HG03571 (cell line): Measurements from ENCODE around the gene SLC6A12.

Source experiments
- ATAC-seq: cut with Tn5 transposase; IDR thresholded peaks from one replicate; pipeline ENCODE4 v1.9.1; 2021; ENCODE audit not compliant: unreplicated experiment

Gene SLC6A12

DNA sequence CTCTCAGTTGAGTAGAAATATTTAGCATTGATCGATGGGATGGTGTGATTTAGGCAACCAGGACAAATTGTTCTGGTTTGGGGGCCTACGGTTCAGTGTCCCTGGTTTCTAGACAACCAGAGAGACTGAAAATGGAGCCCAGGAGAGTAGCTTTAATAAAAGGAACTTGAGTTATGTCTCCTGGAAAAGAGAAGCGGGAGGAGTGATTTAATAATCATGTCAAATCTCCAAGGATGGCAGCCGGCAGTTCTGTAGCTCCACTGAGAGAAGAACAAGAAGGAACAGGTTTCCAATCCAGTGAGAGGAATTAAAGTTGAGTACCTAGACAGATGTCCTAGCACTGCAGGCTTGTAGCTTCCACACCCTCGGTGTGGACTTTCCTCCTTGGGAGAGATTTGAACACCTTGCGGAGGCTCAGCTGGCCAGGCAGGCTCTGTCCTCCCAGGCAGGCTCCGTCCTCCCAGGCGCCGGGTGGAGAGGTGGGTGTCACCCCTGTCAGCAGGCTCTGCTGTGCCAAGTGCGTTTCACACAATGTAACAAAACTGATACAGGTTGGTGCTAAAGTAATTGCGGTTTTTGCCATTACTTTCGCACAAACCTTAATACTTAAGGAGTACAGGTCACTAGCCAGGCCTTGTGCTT lies 45.9 kb downstream of the SLC6A12 start:
- no peak for ATAC-seq

DNA sequence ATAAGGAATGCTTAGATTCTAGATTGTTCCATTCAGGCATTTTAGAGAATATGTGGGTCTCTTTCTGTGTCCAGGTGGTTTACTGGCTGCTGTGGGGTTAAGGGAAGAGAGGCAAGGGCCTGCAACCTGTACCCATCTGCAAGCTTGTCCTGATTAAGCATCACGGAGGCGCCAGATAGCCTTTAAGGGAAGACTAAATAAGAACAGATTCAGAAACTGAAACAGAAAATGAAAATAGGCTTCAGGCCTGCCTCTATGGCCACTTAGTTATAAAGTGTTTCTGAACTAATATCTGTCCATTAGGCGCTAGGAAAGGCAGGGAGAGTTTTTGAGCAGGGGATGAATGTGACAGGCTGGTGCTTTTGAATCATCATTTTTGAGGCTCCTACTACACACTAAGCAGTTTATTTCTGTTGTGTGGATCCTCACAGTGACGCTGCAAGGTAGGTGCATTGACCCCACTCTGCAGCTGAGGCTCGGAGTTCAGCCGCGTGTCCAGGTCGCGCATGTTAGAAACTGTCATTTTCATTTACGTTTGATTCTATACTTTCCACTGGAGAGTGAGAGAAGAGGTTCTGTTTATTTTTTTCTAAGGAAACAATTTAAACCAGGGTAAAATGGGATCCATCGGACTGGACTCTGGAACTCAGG lies 47.4 kb downstream of the SLC6A12 start:
- ATAC-seq = no peak

DNA sequence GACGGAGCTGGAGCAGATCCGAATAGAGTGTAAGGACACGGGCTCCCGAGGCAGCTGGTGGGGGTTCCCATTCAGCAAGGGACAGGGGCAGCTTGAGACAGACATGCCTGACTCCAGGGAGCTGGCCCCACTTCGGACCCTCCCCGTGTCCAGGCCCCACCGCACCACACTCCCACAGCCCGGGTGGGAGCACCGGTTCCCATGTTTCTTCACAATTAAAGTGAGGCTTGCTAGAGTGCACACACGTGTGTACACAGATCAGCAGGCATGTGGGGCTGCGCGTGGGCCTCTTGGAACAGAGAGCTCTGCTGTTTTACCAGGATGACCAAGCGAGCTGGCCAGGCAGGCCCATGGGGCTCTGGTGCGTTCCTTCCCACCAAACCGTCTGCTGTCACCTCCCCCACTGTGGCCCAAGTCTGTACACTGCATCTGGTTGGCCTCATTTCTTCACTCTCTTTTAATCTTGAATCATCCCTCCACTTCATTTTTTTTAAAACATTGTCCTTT lies 48.0 kb downstream of the SLC6A12 start:
- ATAC-seq = no peak

- ATAC-seq = no peak
Measured at GRCh38 chr12:164207-164606, 49.8 kb downstream of the SLC6A12 start.

DNA sequence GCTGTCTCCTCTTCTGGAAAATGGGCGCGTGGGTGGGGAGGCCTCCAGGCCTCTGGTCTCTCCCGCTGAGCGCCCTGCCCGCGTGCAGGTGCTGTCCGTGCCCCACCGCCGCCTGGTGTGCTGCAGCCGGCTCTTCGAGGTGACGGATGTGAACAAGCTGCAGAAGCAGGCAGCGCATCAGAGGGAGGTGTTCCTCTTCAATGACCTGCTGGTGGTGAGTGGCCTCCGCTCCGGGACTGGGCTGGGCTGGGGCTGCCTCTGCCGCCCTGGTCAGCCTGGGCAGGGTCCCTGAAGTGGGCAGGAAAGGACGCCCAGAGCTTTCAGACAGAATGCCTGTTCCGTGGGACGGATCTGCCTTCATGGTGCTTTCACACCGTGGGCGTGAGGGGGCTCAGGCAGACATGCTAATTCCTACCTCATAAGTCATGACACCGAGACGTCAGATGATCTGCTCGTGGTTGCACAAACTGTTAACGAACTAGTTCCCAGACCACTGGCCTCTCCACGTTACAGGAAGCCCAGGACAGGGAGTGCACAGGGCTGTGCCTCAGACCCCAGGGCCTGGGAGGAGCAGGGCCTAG lies 50.5 kb downstream of the SLC6A12 start:
- ATAC-seq = no peak

DNA sequence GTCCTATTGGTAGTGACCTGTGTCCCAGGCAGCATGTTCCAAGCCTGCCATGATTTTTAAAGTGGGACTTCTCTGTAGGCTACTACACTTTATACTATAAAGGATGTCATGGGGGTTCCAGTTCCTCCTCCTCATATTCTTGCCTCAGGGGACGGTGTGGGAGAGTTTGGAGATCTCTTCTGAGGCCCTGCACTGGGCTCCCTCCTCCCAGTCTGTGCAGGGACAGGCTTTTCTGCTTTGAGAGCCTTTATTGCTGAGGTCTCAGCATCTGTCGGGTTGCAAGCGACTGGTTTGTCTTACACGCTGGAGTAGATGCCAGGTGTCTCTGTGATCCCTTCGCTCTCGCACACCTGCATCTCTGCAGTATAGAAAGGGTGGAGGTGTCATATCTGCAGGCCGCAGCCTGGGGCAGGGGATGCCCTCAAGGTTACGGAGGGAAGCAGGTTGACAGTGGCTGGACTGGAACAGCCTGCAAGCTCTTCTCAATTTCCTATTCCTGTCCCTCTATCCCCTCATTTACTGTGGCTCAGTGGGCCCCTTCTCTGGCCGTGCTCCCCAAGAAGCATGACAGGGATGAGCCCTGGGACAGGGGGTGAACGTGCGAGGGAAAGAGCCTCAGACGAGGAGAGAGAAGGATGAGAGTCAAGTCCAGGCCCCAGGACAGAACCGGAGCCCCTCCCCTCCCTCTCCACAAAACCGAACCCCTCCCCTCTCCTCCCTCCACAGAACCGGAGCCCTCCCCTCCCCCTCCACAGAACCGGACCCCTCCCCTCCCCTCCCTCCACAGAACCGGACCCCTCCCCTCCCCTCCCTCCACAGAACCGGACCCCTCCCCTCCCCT lies 51.3 kb downstream of the SLC6A12 start:
- ATAC-seq = no peak

- no peak for ATAC-seq
Measured at GRCh38 chr12:161823-162222, 52.1 kb downstream of the SLC6A12 start.

- ATAC-seq = no peak
Measured at GRCh38 chr12:160858-161257, 53.1 kb downstream of the SLC6A12 start.

GRCh38 chr12:159156-159782 lies 54.7 kb downstream of the SLC6A12 start:
- ATAC-seq = no peak

- no peak for ATAC-seq
Measured at GRCh38 chr12:157644-158043, 56.3 kb downstream of the SLC6A12 start.

GRCh38 chr12:156945-157344 lies 57.0 kb downstream of the SLC6A12 start:
- ATAC-seq = no peak

- no peak for ATAC-seq
Measured at GRCh38 chr12:155646-156045, 58.3 kb downstream of the SLC6A12 start.

- ATAC-seq = no peak
Measured at GRCh38 chr12:155006-155405, 59.0 kb downstream of the SLC6A12 start.

GRCh38 chr12:154058-154457 lies 59.9 kb downstream of the SLC6A12 start:
- no peak for ATAC-seq

DNA sequence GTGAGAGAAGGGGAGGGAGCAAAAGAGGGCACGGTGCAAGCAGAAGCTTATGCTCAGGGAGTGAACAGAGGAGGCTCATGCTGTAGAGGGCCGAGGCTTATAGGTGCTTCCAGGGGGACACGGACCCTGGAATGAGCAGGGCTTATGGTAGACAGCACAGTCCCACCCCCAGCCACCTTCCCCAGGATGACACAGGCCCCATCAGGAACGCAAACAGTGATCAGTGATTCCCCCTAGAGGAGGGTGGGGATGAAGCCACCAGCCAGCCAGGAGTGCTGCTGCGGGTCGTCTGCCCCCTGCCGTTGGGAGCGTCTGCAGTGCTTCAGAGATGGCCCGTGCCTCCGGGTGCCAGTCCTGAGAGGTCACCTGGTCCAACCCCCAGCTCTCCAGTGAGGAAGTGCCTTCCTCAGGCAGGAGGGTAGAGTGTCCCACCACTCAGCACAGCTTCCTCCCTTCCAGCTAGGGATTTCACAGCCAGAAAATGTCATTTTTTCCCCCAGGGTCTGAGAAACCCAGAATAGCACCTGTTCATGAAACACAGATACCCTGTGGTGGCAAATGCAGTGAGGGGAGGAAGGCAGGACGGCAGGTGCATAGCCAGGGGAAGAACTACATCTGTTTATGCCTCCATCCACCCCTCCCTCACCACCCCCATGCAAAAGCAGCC lies 60.7 kb downstream of the SLC6A12 start:
- ATAC-seq = no peak

DNA sequence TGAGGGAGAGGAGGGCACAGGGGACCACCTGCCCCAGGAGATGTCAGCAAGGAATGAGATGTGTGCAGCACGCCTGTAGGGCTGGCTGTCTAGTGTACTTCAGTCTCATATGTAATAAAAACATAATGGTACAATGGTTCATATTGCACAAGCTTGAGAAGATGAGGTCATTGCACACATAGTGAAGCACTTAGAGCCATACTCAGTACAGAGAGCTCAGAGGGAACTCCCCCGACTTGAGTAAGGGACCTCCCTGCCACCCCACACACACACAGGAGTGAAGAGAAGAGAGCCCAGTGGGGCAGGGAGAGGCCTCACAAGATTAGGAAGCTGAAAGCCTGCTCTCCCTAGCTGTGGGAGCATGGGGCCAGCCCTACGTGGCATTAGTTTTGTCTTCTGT lies 61.5 kb downstream of the SLC6A12 start:
- no peak for ATAC-seq

GRCh38 chr12:151579-151978 lies 62.4 kb downstream of the SLC6A12 start:
- no peak for ATAC-seq

DNA sequence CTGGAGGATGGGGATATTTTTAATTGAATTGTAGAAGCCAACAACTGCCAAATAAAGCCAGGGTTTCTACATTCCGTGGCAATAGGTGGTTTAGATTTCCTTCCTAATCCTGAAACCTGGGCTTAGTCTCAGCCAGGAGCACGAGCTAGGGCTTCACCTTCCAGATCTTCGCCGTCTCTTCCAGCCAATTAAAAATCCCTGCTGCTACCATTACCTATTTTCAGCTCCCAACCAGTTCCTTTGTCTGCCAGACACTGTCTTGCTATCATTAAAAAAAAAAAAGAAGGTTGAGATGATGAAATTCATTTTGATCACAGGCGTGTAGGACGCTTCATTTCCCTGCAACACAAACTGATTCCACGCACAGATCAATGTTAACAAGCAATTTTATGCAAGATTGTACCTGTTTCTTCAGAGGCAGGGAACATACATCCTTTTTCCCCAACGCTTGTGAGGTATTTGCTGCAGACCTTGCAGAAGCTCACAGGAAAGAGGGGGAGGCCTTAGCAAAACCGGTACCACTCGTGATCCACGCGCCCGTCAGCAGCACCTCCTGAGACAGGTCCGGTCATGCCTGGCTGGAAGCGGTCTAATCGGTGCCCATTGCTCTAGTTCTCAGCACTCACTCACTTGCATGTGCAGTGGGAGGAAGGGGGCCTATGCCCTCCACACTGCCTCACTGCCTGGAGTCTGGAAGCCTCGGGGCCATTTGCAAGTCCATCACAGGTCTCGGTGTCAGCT lies 65.1 kb downstream of the SLC6A12 start:
- no peak for ATAC-seq

DNA sequence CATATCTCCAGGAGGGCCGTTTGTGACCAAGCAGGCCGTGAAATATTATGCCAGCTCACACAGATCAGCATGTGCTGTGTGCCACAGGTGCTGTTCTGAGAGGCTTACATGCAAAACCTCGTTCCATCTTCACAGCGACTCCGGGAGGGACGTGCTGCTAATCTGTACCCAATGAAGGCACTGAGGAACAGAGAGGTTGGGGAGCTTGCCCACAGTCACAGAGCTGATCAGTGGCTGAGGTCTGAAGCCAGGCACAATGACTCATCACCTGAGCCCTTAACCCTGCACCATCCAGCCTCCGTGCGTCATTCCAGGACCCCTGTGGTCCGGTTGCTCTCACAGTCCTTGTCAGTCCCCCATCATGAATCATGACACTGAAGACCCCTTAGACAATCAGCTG lies 66.7 kb downstream of the SLC6A12 start:
- ATAC-seq = no peak
